NB4 (cell line): ENCODE results near the gene MAPK14.

Experiments
- DNase-seq: peaks from one replicate; pipeline ENCODE4 v3.0.0; 2010; ENCODE audit warnings: low read depth
- H3K4me3 ChIP-seq: one replicate; pipeline ENCODE4 v1.5.1; 2011; ENCODE audit warnings: mild to moderate bottlenecking, low read depth, low read length, moderate library complexity
- CTCF ChIP-seq: IDR thresholded peaks from one replicate; pipeline ENCODE4 v1.5.1; 2012; ENCODE audit warnings: low read depth, low read length
- MAX ChIP-seq: IDR thresholded peaks from 2 replicates; pipeline ENCODE4 v1.6.1; 2011; ENCODE audit warnings: low read depth, low read length
- MYC ChIP-seq: IDR thresholded peaks from 2 replicates; pipeline ENCODE4 v1.6.1; 2011; ENCODE audit warnings: low read depth, low read length
- POLR2A ChIP-seq: IDR thresholded peaks from 2 replicates; pipeline ENCODE4 v1.6.1; 2011; ENCODE audit warnings: mild to moderate bottlenecking; ENCODE audit not compliant: insufficient read length; ENCODE audit errors: extremely low read depth

Gene MAPK14

GRCh38 chr6:36015666-36016065 lies 11.9 kb upstream of the MAPK14 start:
- DNase-seq = no peak
- H3K4me3 ChIP-seq = no peak overlapping the region
- no peak for TF ChIP-seq MAX
- no peak for TF ChIP-seq CTCF
- TF ChIP-seq POLR2A = no peak
- no peak for TF ChIP-seq MYC

- peak overlapping the region; percentile 33 for H3K4me3 ChIP-seq
- DNase-seq = peak; percentile 90
- TF ChIP-seq CTCF (no peak), POLR2A (no peak), MYC (no peak), MAX (no peak)
Observed at GRCh38 chr6:36018339-36018738, 9.3 kb upstream of the MAPK14 start.

GRCh38 chr6:36019167-36019566 lies 8.4 kb upstream of the MAPK14 start:
- DNase-seq = peak; percentile 87
- TF ChIP-seq POLR2A = no peak
- no peak for TF ChIP-seq CTCF
- TF ChIP-seq MYC = no peak
- no peak for TF ChIP-seq MAX
- no peak overlapping the region for H3K4me3 ChIP-seq

GRCh38 chr6:36020154-36020553 lies 7.5 kb upstream of the MAPK14 start:
- H3K4me3 ChIP-seq = no peak overlapping the region
- DNase-seq = peak; percentile 44
- TF ChIP-seq MYC (no peak), POLR2A (no peak), CTCF (no peak), MAX (no peak)

GRCh38 chr6:36023996-36024795 lies 3.4 kb upstream of the MAPK14 start, which contains the start of gene SLC26A8:
TSS of gene SLC26A8 (minus strand) at chr6:36024641. CDS start at chr6:36019707, 4,934 bp downstream.
- peak within 1 kb of the TSS; percentile 41 for H3K4me3 ChIP-seq
- TF ChIP-seq CTCF (no peak), MAX (no peak), POLR2A (no peak), MYC (no peak)
- DNase-seq = peak; percentile 23
